Loucy (cell line): ENCODE measurements around the gene RABGAP1.

Experiments
- H2AFZ ChIP-seq: fragments of 200-600 bp; sonication (generic); 2 replicates; pipeline ENCODE4 v1.6.0; 2016; ENCODE audit warnings: antibody characterized with exemption, mild to moderate bottlenecking, low read length, moderate library complexity
- H3F3A ChIP-seq: fragments of 200-600 bp; 2 replicates; pipeline ENCODE4 v1.6.0; 2016; ENCODE audit warnings: antibody characterized with exemption, low read depth, mild to moderate bottlenecking
- H3K27me3 ChIP-seq: fragments of 200-600 bp; sonication (generic); 2 replicates; pipeline ENCODE4 v1.6.1; 2014; ENCODE audit warnings: low read length, mild to moderate bottlenecking; ENCODE audit not compliant: insufficient read depth, poor library complexity, severe bottlenecking
- H3K36me3 ChIP-seq: fragments of 200-600 bp; sonication (generic); 2 replicates; pipeline ENCODE4 v1.6.1; 2016; ENCODE audit warnings: low read length; ENCODE audit not compliant: insufficient read depth
- H3K4me1 ChIP-seq: fragments of 200-600 bp; sonication (generic); 2 replicates; pipeline ENCODE4 v1.5.1; 2014; ENCODE audit warnings: low read length, mild to moderate bottlenecking; ENCODE audit not compliant: insufficient read depth, poor library complexity, severe bottlenecking
- H3K4me2 ChIP-seq: fragments of 200-600 bp; sonication (generic); 2 replicates; pipeline ENCODE4 v1.6.0; 2014; ENCODE audit warnings: antibody characterized with exemption, low read length, low read depth, mild to moderate bottlenecking; ENCODE audit not compliant: poor library complexity, severe bottlenecking
- H3K4me3 ChIP-seq: fragments of 200-600 bp; sonication (generic); 2 replicates; pipeline ENCODE4 v1.5.1; 2014; ENCODE audit warnings: low read length, mild to moderate bottlenecking, mixed read lengths; ENCODE audit not compliant: poor library complexity, severe bottlenecking
- H3K79me2 ChIP-seq: fragments of 200-600 bp; sonication (generic); 2 replicates; pipeline ENCODE4 v1.6.1; 2014; ENCODE audit warnings: low read length; ENCODE audit not compliant: insufficient read depth
- H3K9ac ChIP-seq: fragments of 200-600 bp; sonication (generic); 2 replicates; pipeline ENCODE4 v1.6.0; 2014; ENCODE audit warnings: mild to moderate bottlenecking, low read depth, low read length, moderate library complexity; ENCODE audit not compliant: poor library complexity, severe bottlenecking
- H3K9me2 ChIP-seq: fragments of 200-600 bp; sonication (generic); replicated peaks from 2 replicates; pipeline ENCODE4 v1.6.1; 2016; ENCODE audit warnings: low read depth, low read length, mixed read lengths
- H3K9me3 ChIP-seq: fragments of 200-600 bp; sonication (generic); 2 replicates; pipeline ENCODE4 v1.6.1; 2014; ENCODE audit warnings: mild to moderate bottlenecking, antibody characterized with exemption, low read length, low read depth; ENCODE audit not compliant: insufficient read depth
- H4K20me1 ChIP-seq: fragments of 200-600 bp; sonication (generic); 2 replicates; pipeline ENCODE4 v1.6.0; 2014; ENCODE audit warnings: antibody characterized with exemption, low read length, mild to moderate bottlenecking; ENCODE audit not compliant: insufficient read depth, poor library complexity, severe bottlenecking
- CTCF ChIP-seq: fragments of 200-600 bp; sonication (generic); conservative IDR thresholded peaks from 2 replicates; pipeline ENCODE4 v1.5.1; 2014; ENCODE audit warnings: mild to moderate bottlenecking, antibody characterized with exemption, low read length
- EZH2phosphoT487 ChIP-seq: fragments of 200-600 bp; IDR thresholded peaks from 2 replicates; pipeline ENCODE4 v1.6.1; 2018; ENCODE audit warnings: antibody characterized with exemption, mild to moderate bottlenecking, moderate library complexity, borderline replicate concordance

RABGAP1 gene

GRCh38 chr9:123099548-123099947 lies 158.7 kb downstream of the RABGAP1 start:
- TF ChIP-seq EZH2phosphoT487 = no peak
- no peak for TF ChIP-seq CTCF
- Histone ChIP-seq H3K9me2 (no peaks in the 10 kb centered on the region), H3F3A (no peaks in the 10 kb centered on the region), H3K9ac (no peak overlapping the region), H3K27me3 (no peaks in the 10 kb centered on the region), H3K4me2 (no peak overlapping the region), H3K4me3 (no peak overlapping the region), H2AFZ (no peak overlapping the region), H4K20me1 (no peaks in the 10 kb centered on the region), H3K36me3 (peaks cover 66% of the 10 kb centered on the region; the same call in 1 of the 2 replicates), H3K4me1 (no peaks in the 10 kb centered on the region), H3K79me2 (no peaks in the 10 kb centered on the region), H3K9me3 (no peaks in the 10 kb centered on the region)

DNA sequence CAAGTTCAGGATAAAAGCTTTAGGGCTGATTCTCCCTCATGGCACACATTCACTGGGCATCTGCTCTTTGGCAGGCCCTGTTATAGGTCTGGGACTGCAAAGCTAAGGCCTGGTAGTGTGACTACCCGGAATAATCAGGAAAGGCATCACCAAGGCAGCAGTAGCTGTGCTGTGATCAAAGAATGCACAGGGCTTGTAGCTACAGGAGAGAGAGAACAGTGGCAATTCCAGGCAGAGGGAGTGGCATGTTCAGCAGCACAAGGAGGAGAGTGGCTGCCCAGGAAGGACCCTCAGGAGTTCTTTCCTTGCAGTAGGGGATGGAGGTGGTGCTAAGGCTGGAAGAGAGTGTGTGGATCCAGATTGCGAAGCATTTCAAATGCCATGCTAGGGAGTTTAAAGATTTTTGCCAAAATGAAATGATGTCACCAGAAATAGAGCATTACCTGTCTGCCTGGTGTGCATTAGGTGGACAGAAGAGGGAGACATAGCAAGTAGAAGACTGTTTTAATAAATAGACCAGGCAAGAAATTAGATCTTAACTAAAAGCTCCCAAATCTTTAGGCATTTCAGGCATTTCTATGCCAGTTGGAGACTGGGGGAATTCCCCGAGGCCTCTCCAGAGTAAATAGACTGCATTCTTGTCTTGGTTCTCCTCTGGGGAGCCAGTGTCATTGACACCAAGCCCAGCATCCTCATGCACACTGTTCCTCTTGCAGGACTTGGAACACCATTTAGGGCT lies 161.7 kb downstream of the RABGAP1 start:
- H2AFZ ChIP-seq = no peak overlapping the region
- no peaks in the 10 kb centered on the region for H4K20me1 ChIP-seq
- no peak overlapping the region for H3K4me2 ChIP-seq
- no peaks in the 10 kb centered on the region for H3K9me3 ChIP-seq
- no peak overlapping the region for H3K4me3 ChIP-seq
- no peaks in the 10 kb centered on the region for H3K79me2 ChIP-seq
- H3K9ac ChIP-seq = no peak overlapping the region
- H3K9me2 ChIP-seq = no peaks in the 10 kb centered on the region
- no peaks in the 10 kb centered on the region for H3K27me3 ChIP-seq
- H3K36me3 ChIP-seq = peaks cover 57% of the 10 kb centered on the region; the same call in 1 of the 2 replicates
- H3K4me1 ChIP-seq = no peaks in the 10 kb centered on the region
- TF ChIP-seq CTCF (peak; percentile 48), EZH2phosphoT487 (no peak)
- H3F3A ChIP-seq = no peaks in the 10 kb centered on the region

- H4K20me1 ChIP-seq = no peaks in the 10 kb centered on the region
- no peak overlapping the region for H3K9ac ChIP-seq
- no peak for TF ChIP-seq EZH2phosphoT487
- no peak for TF ChIP-seq CTCF
- H3K4me2 ChIP-seq = no peak overlapping the region
- H2AFZ ChIP-seq = no peak overlapping the region
- no peaks in the 10 kb centered on the region for H3K4me1 ChIP-seq
- H3F3A ChIP-seq = no peaks in the 10 kb centered on the region
- no peaks in the 10 kb centered on the region for H3K9me2 ChIP-seq
- H3K27me3 ChIP-seq = no peaks in the 10 kb centered on the region
- H3K36me3 ChIP-seq = peaks cover 46% of the 10 kb centered on the region; the same call in 1 of the 2 replicates
- no peak overlapping the region for H3K4me3 ChIP-seq
- H3K9me3 ChIP-seq = no peaks in the 10 kb centered on the region
- H3K79me2 ChIP-seq = no peaks in the 10 kb centered on the region
Observed at GRCh38 chr9:123104807-123105206, 164.0 kb downstream of the RABGAP1 start.
